GM12875 (cell line): ENCODE measurements around the gene SELENOH.

Experiments
- H3K4me3 ChIP-seq: one replicate; pipeline ENCODE4 v1.5.1; 2011; ENCODE audit warnings: low read depth, low read length, control low read depth
- CTCF ChIP-seq: IDR thresholded peaks from 2 replicates; pipeline ENCODE4 v1.5.1; 2011; ENCODE audit warnings: low read depth, mild to moderate bottlenecking, control low read depth, inconsistent platforms, low read length, moderate library complexity, borderline replicate concordance; ENCODE audit not compliant: insufficient read depth

SELENOH gene

GRCh38 chr11:57792060-57792541 is 50.8 kb downstream of the SELENOH start:
- no peak overlapping the region for H3K4me3 ChIP-seq
- no peak for TF ChIP-seq CTCF

GRCh38 chr11:57792870-57793269 is 51.6 kb downstream of the SELENOH start:
- H3K4me3 ChIP-seq: no peak overlapping the region
- TF ChIP-seq CTCF: no peak
